Colonic mucosa (tissue), 4 donors: ENCODE measurements around the gene MTFMT. TPM values are rescaled to one million over a fixed set of nuclear protein-coding genes. Genes with fewer than 3 reads are reported as not detected.

ENCODE experiments used
- DNase-seq: peaks from one replicate; pipeline ENCODE4 v3.0.0-alpha.2; 2020
- H3K27ac ChIP-seq: fragments of 200-600 bp; one replicate; pipeline ENCODE4 v1.8.0; 2021
- H3K27me3 ChIP-seq: fragments of 200-600 bp; one replicate; pipeline ENCODE4 v1.8.0; 2021
- H3K36me3 ChIP-seq: fragments of 200-600 bp; one replicate; pipeline ENCODE4 v1.8.0; 2021
- H3K4me1 ChIP-seq: fragments of 200-600 bp; one replicate; pipeline ENCODE4 v1.8.0; 2021; ENCODE audit warnings: mild to moderate bottlenecking
- H3K4me3 ChIP-seq: fragments of 200-600 bp; one replicate; pipeline ENCODE4 v1.8.0; 2021
- H3K9ac ChIP-seq, 2 donors: one replicate each; pipeline ENCODE4 v1.7.0; 2013; ENCODE audit warnings: control low read depth in 2 of 2, low read depth in 2 of 2, low read length in 2 of 2
- H3K9me3 ChIP-seq: fragments of 200-600 bp; one replicate; pipeline ENCODE4 v1.8.0; 2021
- intact Hi-C: fragments of 100-400 bp; cut with DNase I; formaldehyde crosslinking; loops from one replicate; pipeline ENCODE4 v1.14.1; 2022
- total RNA-seq, 2 donors: library from RNA; stranded (reverse); fragmentation: NEBNext Ultra II Directional in 1 of 2; extraction: Animal tissue kit (Norgen Biotek cat#: 25700) in 1 of 2; gene quantifications; one replicate each; pipeline ENCODE4 v1.2.1, GENCODE V29; 2021
- TF ChIP-seq, protein P1 (sequence below): fragments of 200-600 bp; IDR thresholded peaks from one replicate; pipeline ENCODE4 v1.8.0; 2022; ENCODE audit warnings: antibody characterized with exemption, mild to moderate bottlenecking
- donor health status: healthy.
- donor health status: DM: no; HTN: no; CAD: no.
- donor health status: DM: no; HTN: no; CAD: no.

Gene MTFMT
- total RNA-seq, 2 donors from 2014 or later: 22.1 to 25.9 TPM

- H3K36me3 ChIP-seq: peaks cover 18% of the 10 kb centered on the region
- TF ChIP-seq, protein P1, sequence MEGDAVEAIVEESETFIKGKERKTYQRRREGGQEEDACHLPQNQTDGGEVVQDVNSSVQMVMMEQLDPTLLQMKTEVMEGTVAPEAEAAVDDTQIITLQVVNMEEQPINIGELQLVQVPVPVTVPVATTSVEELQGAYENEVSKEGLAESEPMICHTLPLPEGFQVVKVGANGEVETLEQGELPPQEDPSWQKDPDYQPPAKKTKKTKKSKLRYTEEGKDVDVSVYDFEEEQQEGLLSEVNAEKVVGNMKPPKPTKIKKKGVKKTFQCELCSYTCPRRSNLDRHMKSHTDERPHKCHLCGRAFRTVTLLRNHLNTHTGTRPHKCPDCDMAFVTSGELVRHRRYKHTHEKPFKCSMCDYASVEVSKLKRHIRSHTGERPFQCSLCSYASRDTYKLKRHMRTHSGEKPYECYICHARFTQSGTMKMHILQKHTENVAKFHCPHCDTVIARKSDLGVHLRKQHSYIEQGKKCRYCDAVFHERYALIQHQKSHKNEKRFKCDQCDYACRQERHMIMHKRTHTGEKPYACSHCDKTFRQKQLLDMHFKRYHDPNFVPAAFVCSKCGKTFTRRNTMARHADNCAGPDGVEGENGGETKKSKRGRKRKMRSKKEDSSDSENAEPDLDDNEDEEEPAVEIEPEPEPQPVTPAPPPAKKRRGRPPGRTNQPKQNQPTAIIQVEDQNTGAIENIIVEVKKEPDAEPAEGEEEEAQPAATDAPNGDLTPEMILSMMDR: no peak
- no peak overlapping the region for H3K27ac ChIP-seq
- H3K9me3 ChIP-seq: no peaks in the 10 kb centered on the region
- H3K4me1 ChIP-seq: no peaks in the 10 kb centered on the region
- no peak overlapping the region for H3K4me3 ChIP-seq
- DNase-seq: no peak
- H3K27me3 ChIP-seq: no peaks in the 10 kb centered on the region
- H3K9ac ChIP-seq: no peak overlapping the region
- intact Hi-C loops: no loop called here
These were observed 69.3 kb downstream of the MTFMT start for GRCh38 chr15:64960153-64960552.

DNA sequence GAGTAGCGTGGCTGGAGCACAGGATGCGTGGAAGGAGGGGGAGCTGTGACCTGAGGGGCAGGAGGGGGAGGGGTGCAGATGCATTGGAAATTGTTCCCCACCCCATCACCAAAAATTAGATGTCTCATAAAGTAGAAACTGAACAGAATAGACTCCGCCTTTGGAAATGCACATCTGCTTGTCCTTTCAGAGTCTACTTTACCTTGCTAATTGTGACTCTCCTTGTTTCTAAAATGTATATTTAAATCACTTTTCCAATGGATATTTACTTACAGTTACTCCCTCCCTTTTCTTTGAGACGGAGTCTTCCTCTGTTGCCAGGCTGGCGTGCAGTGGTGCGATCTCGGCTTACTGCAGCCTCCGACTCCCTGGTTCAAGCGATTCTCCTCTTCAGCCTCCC is 70.3 kb downstream of the MTFMT start:
- no peak overlapping the region for H3K9ac ChIP-seq
- peaks cover 18% of the 10 kb centered on the region for H3K36me3 ChIP-seq
- TF ChIP-seq, protein P1: no peak
- H3K27ac ChIP-seq: no peak overlapping the region
- no peaks in the 10 kb centered on the region for H3K27me3 ChIP-seq
- DNase-seq: no peak
- no peaks in the 10 kb centered on the region for H3K9me3 ChIP-seq
- no peak overlapping the region for H3K4me3 ChIP-seq
- intact Hi-C loops: no loop called here
- no peaks in the 10 kb centered on the region for H3K4me1 ChIP-seq

GRCh38 chr15:64954395-64954794 is 75.0 kb downstream of the MTFMT start:
- H3K4me1 ChIP-seq: no peaks in the 10 kb centered on the region
- TF ChIP-seq, protein P1: no peak
- H3K36me3 ChIP-seq: no peaks in the 10 kb centered on the region
- intact Hi-C loops: no loop called here
- H3K9ac ChIP-seq: no peak overlapping the region
- H3K27me3 ChIP-seq: no peaks in the 10 kb centered on the region
- H3K27ac ChIP-seq: no peak overlapping the region
- DNase-seq: no peak
- no peaks in the 10 kb centered on the region for H3K9me3 ChIP-seq
- H3K4me3 ChIP-seq: no peak overlapping the region

DNA sequence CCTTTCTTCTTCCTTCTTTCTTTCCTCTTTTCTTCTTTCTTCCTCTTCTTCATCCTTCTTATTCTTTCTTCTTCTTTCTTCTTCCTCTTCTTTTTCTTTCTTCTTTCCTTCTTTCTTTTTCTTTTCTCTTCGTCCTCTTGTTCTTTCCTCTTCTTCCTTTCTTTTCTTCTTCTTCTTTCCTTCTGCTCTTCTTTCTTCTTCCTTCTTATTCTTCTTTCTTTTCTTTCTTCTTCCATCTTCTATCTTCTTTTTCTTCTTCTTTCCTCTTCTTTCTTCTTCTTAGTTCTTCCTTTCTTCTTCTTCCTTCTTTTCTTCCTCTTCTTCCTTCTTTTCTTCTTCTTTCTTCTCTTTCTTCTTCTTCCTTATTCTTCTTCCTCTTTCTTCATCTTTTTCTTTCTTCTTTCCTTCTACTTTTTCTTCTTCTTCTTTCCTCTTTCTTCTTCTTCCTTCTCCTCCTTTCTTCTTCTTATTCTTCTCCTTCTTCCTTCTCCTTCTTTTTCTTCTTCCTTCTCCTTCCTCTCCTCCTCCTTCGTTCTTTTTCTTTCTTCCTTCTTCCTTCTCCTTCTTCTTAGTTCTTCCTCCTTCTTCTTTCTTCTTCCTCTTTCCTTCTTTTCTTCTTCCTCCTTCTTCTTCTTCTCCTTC is 77.5 kb downstream of the MTFMT start:
- Histone ChIP-seq H3K9me3 (no peaks in the 10 kb centered on the region), H3K9ac (no peak overlapping the region), H3K27me3 (no peaks in the 10 kb centered on the region), H3K4me1 (no peaks in the 10 kb centered on the region), H3K4me3 (no peak overlapping the region), H3K27ac (no peak overlapping the region), H3K36me3 (no peaks in the 10 kb centered on the region)
- DNase-seq: no peak
- intact Hi-C loops: no loop called here
- TF ChIP-seq, protein P1: no peak

Other genes with a start within 250 kb of the MTFMT start
- gene PIF1, start 204.0 kb downstream of the MTFMT start, total RNA-seq: 10 to 100 TPM in 1 of 2 donors, 1 to 10 TPM in 1; 6.1 to 20.7 TPM
- 10 to 100 TPM in 1 of 2 donors, 1 to 10 TPM in 1; 4.4 to 13.6 TPM for gene PLEKHO2, start 187.7 kb downstream of the MTFMT start, total RNA-seq
- 1 to 10 TPM in 1 of 2 donors, under 1 TPM in 1; 0.32 to 1.9 TPM for gene ANKDD1A, start 117.7 kb downstream of the MTFMT start, total RNA-seq
- gene SPG21, start 39.7 kb downstream of the MTFMT start, total RNA-seq: 10 to 100 TPM; 76.3 to 85.8 TPM
- 100 to 1,000 TPM in 1 of 2 donors, 10 to 100 TPM in 1; 73.1 to 102 TPM for gene SLC51B, start 15.7 kb upstream of the MTFMT start, total RNA-seq
- gene RASL12, start 38.4 kb upstream of the MTFMT start, total RNA-seq: 1 to 10 TPM; 3.1 to 6.7 TPM
- gene KBTBD13, start 47.1 kb upstream of the MTFMT start, total RNA-seq: not detected
- 1 to 10 TPM; 1.2 to 3.7 TPM for gene UBAP1L, start 85.6 kb upstream of the MTFMT start, total RNA-seq
- gene PDCD7, start 104.2 kb upstream of the MTFMT start, total RNA-seq: 10 to 100 TPM; 20.7 to 21.2 TPM
- gene CLPX, start 155.7 kb upstream of the MTFMT start, total RNA-seq: 10 to 100 TPM; 41.8 to 62.0 TPM
- 1 to 10 TPM; 3.7 to 8.7 TPM for gene CILP, start 181.8 kb upstream of the MTFMT start, total RNA-seq